Measurements from ENCODE around the gene ARHGAP10.
"Not testable (repeated sequence)": the region's sequence is repeated elsewhere in the genome, so short reads cannot be mapped to it uniquely, and the experiment has no call there.

GRCh38 chr4:148000038-148000437 lies 268.1 kb downstream of the ARHGAP10 start:
- not testable (repeated sequence) for TF ChIP-seq PAX5 (IDR thresholded peaks at IDR 0.05; ENCODE audit: insufficient read depth, low read length, severe bottlenecking); POLR2A (IDR thresholded peaks at IDR 0.05; ENCODE audit: low read depth, low read length); POLR2AphosphoS5 (IDR thresholded peaks at IDR 0.05; ENCODE audit: low read depth, low read length); TAF1 (IDR thresholded peaks at IDR 0.05; ENCODE audit: low read depth, low read length); SPI1 (IDR thresholded peaks at IDR 0.05; ENCODE audit: low read depth, low read length); POU2F2 (IDR thresholded peaks at IDR 0.05; ENCODE audit: low read depth, low read length)
